PFSK-1 (cell line): ENCODE data around the gene PDLIM1. TPM values are rescaled to one million over a fixed set of nuclear protein-coding genes. Genes with fewer than 3 reads are reported as not detected.

Source experiments
- FOXP2 ChIP-seq: optimal IDR thresholded peaks from 2 replicates; pipeline ENCODE3; 2011; ENCODE audit warnings: borderline replicate concordance, control low read depth, inconsistent platforms; ENCODE audit not compliant: insufficient read depth; ENCODE audit errors: extremely low read length, extremely low read depth
- POLR2AphosphoS5 ChIP-seq: IDR thresholded peaks from 2 replicates; pipeline ENCODE4 v1.6.1; 2012; ENCODE audit warnings: low read depth, mild to moderate bottlenecking, control low read depth, low read length, moderate library complexity
- REST ChIP-seq, 2 experiments: IDR thresholded peaks; 2 replicates each; pipeline versions ENCODE4 v1.6.1 to v1.8.0; 2011 to 2012; ENCODE audit warnings: low read depth in 2 of 2, low read length in 2 of 2, control low read depth in 1 of 2, inconsistent platforms in 1 of 2, mild to moderate bottlenecking in 1 of 2, moderate library complexity in 1 of 2; ENCODE audit not compliant: insufficient read depth in 1 of 2
- SIN3A ChIP-seq: IDR thresholded peaks from 2 replicates; pipeline ENCODE4 v1.6.1; 2012; ENCODE audit warnings: mild to moderate bottlenecking, low read length, moderate library complexity, borderline replicate concordance; ENCODE audit not compliant: insufficient read depth
- TAF1 ChIP-seq: IDR thresholded peaks from 2 replicates; pipeline ENCODE4 v1.6.1; 2012; ENCODE audit warnings: low read length, control low read depth, borderline replicate concordance; ENCODE audit not compliant: insufficient read depth
- polyA plus RNA-seq: library from polyadenylated mRNA; unstranded; fragments of >200 nt; gene quantifications from one replicate; pipeline ENCODE4 v1.2.1, GENCODE V29; 2012; ENCODE audit warnings: low read depth, missing spikeins; ENCODE audit not compliant: insufficient read length

Gene PDLIM1
- polyA plus RNA-seq = 1.7 TPM

GRCh38 chr10:95290461-95291364 lies at the start of gene PDLIM1:
Gene PDLIM1, minus strand, starts transcription at chr10:95291003. Its CDS starts 88 bp downstream, at chr10:95290915.
- TF ChIP-seq FOXP2 = no peak
- TF ChIP-seq TAF1 = no peak
- no peak for TF ChIP-seq SIN3A
- no peak for TF ChIP-seq REST (IDR thresholded peaks at IDR 0.05; ENCODE audit: insufficient read depth in 1 of 2, low read depth in 2 of 2, low read length in 2 of 2)
- no peak for TF ChIP-seq POLR2AphosphoS5

- TF ChIP-seq SIN3A (no peak), FOXP2 (no peak), TAF1 (no peak), REST (IDR thresholded peaks at IDR 0.05; ENCODE audit: insufficient read depth in 1 of 2, low read depth in 2 of 2, low read length in 2 of 2) (no peak), POLR2AphosphoS5 (no peak)
Observed at GRCh38 chr10:95339863-95340262, 49.1 kb upstream of the PDLIM1 start.

GRCh38 chr10:95337423-95338160 lies 46.8 kb upstream of the PDLIM1 start:
- TF ChIP-seq REST (IDR thresholded peaks at IDR 0.05; ENCODE audit: insufficient read depth in 1 of 2, low read depth in 2 of 2, low read length in 2 of 2) (no peak), TAF1 (no peak), SIN3A (no peak), POLR2AphosphoS5 (no peak), FOXP2 (no peak)

GRCh38 chr10:95336702-95337101 lies 45.9 kb upstream of the PDLIM1 start:
- TF ChIP-seq FOXP2 (no peak), POLR2AphosphoS5 (no peak), TAF1 (no peak), REST (IDR thresholded peaks at IDR 0.05; ENCODE audit: insufficient read depth in 1 of 2, low read depth in 2 of 2, low read length in 2 of 2) (no peak), SIN3A (no peak)
